Measurements from ENCODE around the gene TOM1.

Gene TOM1

GRCh38 chr22:35324067-35324466, 24.4 kb downstream of the TOM1 start:
- no peak for DNase-seq (ENCODE audit: low read depth)

DNA sequence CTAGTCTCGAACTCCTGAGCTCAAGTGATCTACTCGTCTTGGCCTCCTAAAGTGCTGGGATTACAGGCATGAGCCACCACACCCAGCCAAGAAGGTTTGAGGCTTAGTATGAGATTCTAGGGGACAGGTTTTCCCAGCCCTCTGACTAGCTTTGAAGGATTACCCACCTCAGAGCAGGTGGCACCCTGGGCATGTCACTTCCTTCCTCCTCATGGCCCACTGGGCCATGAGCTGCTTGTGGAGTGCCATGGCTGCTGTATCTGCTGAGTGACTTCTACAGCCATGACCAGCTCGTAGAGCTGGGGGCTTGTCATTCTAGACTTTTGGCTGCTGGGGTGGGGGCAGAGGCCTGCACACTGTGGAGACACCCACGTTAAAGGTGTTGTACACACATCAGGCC, 25.1 kb downstream of the TOM1 start:
- no peak for DNase-seq (ENCODE audit: low read depth)

GRCh38 chr22:35325209-35325608, 25.5 kb downstream of the TOM1 start:
- no peak for DNase-seq (ENCODE audit: low read depth)

DNA sequence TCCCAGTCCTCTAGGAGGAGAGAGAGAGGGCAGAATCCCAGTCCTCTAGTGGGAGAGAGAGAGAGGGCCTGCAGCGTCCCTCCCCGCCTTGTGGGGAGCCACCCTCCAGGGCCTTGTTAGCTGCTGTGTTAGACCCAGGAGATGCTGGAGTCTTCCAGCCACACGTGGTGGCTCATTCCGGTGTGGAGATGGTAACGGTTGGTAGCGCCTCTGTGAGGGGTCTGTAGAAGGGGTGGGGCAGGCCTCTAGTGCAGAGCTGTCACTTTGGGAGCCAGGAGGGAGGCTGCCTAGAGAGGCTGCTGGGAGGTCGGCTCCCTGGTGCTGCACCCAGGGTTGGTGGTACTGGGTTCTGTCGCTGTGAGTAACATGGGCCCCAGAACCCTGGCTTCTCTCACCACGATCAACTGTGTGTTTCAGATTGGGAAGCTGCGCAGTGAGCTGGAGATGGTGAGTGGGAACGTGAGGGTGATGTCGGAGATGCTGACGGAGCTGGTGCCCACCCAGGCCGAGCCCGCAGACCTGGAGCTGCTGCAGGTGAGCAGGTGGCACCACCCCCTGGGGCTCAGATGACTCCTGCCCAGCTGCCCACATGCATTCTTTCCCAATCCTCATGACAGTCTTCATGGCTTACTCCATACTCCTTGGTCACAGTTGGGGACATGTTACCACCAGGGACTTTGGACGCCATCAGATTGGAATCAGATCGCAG, 27.3 kb downstream of the TOM1 start:
- DNase-seq (ENCODE audit: low read depth), result no peak

GRCh38 chr22:35327690-35328471, 28.2 kb downstream of the TOM1 start:
- DNase-seq (ENCODE audit: low read depth), result no peak

DNA sequence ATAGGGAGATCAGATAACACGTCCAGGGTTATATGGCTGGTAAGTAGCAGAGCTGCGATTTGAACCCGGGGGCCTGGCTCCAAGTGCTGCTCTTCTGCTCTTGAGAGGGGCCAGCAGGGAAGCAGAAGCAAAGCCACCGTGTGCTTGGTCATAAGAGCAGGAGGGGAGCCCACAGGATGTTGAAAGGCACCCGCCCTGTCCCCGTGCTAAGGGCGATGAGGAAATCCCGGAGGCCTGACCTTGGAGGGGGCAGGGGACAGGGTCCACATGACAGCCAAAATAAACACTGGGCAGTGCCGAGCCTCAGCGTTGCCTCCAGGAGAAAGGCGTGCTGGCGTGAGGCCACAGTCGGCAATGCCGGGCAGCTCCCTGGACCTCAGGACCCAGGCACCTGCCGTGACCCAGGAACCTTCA, 28.8 kb downstream of the TOM1 start:
- DNase-seq (ENCODE audit: low read depth), result no peak

GRCh38 chr22:35329114-35329847, 29.6 kb downstream of the TOM1 start:
- DNase-seq (ENCODE audit: low read depth), result no peak

DNA sequence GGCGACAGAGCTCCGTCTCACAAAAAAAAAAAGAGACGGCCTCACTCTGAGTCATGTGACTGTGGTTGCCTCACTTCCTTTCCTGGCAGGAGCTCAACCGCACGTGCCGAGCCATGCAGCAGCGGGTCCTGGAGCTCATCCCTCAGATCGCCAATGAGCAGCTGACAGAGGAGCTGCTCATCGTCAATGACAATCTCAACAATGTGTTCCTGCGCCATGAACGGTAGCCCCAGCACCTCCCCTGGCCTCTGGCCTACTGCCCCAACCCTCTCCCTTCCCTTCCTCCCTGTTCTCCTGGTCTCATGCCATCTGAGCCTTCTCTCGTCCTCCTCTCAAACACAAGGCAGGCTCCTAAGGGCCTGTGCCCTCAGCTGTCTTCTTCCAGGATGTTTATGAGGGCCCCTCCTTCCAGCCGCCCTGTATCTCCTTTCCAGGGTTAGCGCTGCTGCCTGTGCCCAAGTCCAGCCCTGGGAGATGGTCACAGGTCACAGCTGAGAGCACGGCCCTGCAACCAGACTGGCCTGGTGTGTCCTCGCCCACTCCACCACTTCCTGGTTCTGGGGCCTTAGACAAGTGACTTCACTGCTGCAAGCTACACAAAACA, 30.7 kb downstream of the TOM1 start:
- no peak for DNase-seq (ENCODE audit: low read depth)

GRCh38 chr22:35332278-35332677, 32.6 kb downstream of the TOM1 start:
- no peak for DNase-seq (ENCODE audit: low read depth)

DNA sequence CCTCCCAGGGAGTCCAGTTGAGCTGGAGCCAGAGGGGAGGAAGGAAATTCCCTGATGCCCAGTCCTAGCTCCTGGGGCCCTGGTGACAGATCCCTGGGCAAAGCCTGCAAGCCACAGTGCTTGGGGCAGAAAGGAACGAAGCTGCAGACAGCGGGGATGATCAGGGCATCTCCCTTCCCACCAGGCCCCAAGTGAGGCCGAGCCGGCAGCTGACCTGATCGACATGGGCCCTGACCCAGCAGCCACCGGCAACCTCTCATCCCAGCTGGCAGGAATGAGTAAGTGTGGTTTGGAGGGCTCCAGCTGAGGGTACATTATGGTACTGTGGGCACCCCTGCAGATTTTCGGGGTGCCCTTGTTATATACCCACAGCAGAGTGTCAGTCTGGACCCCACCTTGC, 33.5 kb downstream of the TOM1 start:
- no peak for DNase-seq (ENCODE audit: low read depth)

DNA sequence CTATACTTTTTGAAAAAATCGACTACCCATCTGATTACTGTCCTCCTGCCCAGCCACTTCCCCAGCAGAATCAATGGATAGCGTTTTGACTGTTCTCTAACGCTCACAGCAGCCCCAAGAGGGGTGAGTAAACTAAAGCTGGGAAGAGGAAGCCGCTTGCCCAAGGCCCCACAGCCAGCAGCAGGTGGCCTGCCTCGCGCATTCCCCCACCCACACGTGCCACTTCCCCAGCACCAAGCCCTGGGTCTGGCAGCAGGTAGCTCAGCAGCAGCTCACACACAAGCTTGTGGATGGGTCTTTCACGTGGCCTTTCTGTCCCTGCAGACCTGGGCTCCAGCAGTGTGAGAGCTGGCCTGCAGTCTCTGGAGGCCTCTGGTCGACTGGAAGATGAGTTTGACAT, 34.3 kb downstream of the TOM1 start:
- no peak for DNase-seq (ENCODE audit: low read depth)

GRCh38 chr22:35335468-35335867, 35.8 kb downstream of the TOM1 start:
- DNase-seq (ENCODE audit: low read depth), result no peak

DNA sequence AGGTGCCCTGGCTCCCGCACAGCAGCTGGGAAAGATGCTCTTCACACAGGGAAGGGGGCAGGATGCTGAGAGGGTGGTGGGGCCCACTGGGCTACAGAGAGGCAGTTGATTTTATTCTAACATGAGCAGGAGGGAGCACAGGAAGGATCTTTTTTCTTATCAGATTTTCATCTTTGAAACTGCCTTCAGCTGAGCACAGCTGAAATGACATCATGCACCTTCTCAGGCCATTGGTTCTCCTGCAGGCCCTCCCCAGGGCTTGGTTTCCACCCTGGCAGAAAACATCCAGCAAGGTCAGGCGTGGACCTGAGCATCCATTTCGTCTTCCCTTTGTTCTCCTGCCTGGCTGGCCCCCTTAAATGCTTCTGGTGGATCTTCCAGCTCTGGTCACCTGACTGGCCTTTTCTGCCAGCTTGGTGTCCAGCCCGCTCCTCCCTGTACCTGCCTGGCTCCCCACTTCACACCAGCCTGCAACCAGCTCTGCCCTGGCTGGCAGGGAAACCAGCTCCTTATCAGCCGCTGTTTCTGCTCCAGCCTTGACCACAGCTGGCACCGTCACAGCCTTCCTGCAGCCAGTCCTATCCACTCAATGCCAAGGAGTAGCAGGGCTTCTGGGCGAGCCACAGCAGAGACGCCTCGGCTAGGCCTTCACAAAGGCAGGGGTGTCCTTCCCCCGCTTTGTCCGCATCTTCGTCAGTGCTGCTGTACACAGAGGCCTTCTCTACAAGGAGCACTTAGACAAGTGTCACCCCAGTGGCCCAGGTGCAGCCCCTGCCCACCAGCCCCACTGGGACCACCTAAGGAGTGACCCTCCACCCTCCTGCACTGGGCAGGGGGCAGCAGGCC, 36.5 kb downstream of the TOM1 start:
- DNase-seq (ENCODE audit: low read depth), result no peak

- no peak for DNase-seq (ENCODE audit: low read depth)
Observed at GRCh38 chr22:35337932-35338331, 38.2 kb downstream of the TOM1 start.

- DNase-seq (ENCODE audit: low read depth), result no peak
Observed at GRCh38 chr22:35341090-35341874, 41.6 kb downstream of the TOM1 start.

- DNase-seq (ENCODE audit: low read depth), result no peak
Observed at GRCh38 chr22:35342390-35342789, 42.7 kb downstream of the TOM1 start.

DNA sequence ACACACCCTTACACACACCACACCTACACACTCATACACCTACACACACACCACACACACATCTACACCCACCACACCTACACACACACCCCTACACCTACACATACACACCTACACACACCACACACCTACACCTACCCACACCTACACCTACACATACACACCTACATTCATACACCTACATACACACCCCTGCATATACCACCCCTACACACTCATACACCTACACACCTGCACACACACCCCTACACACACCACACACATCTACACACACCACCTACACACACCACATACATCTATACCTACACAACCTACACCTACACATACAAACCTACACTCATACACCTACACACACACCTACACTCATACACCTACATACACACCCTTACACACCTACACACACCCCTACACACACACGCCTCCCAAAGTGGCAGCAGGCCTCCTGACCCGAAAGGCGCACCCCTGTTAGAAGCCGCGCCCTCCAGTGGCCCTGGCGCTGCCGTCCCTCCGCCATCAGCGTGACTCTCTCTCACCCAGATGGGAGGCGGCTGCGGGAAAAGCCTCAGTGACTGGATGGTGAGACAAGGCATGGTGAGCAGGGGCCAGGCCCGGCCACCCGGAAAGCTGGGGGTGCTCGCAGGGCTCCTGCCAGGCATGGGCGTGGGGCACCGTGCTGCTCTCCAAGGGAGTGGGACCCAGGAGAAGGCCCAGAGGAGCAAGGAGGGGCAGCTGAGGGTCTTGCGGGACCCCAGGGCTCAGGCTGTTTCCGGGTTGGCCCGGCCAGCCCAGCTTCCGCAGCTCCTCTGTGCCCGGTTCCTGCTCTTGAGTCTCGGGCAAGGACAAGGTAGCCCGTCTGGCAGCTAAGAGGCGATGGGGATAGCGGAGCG, 44.2 kb downstream of the TOM1 start:
- DNase-seq (ENCODE audit: low read depth), result no peak

- DNase-seq (ENCODE audit: low read depth), result no peak
Observed at GRCh38 chr22:35344956-35345690, 45.4 kb downstream of the TOM1 start.
